IMR-90 (cell line): ENCODE measurements around the gene SFT2D3.

Experiments used
- BHLHE40 ChIP-seq: fragments of 150-350 bp; IDR thresholded peaks from 2 replicates; pipeline ENCODE4 v1.6.1; 2016; ENCODE audit warnings: mild to moderate bottlenecking, low read depth, low read length
- CEBPB ChIP-seq: IDR thresholded peaks from 2 replicates; pipeline ENCODE4 v1.6.1; 2012; ENCODE audit warnings: low read depth, low read length, improper control_type of control experiment
- ELK1 ChIP-seq: fragments of 150-350 bp; IDR thresholded peaks from 2 replicates; pipeline ENCODE4 v1.6.1; 2016; ENCODE audit warnings: low read depth, mild to moderate bottlenecking, low read length, moderate library complexity, borderline replicate concordance
- FOS ChIP-seq: fragments of 150-350 bp; IDR thresholded peaks from 2 replicates; pipeline ENCODE4 v1.6.1; 2016; ENCODE audit warnings: low read depth, low read length
- MAFK ChIP-seq: IDR thresholded peaks from 2 replicates; pipeline ENCODE4 v1.6.1; 2012; ENCODE audit warnings: low read depth, low read length, improper control_type of control experiment
- MAZ ChIP-seq: IDR thresholded peaks from 2 replicates; pipeline ENCODE4 v1.6.1; 2012; ENCODE audit warnings: low read depth, mild to moderate bottlenecking, low read length, improper control_type of control experiment, moderate library complexity, borderline replicate concordance
- MXI1 ChIP-seq: IDR thresholded peaks from 2 replicates; pipeline ENCODE4 v1.6.1; 2012; ENCODE audit warnings: low read depth, mild to moderate bottlenecking, low read length, moderate library complexity, borderline replicate concordance
- POLR2A ChIP-seq: IDR thresholded peaks from 2 replicates; pipeline ENCODE4 v1.6.1; 2012; ENCODE audit warnings: mild to moderate bottlenecking, low read depth, low read length
- RAD21 ChIP-seq: IDR thresholded peaks from 2 replicates; pipeline ENCODE4 v1.6.1; 2012; ENCODE audit warnings: low read length, improper control_type of control experiment
- RCOR1 ChIP-seq: IDR thresholded peaks from 2 replicates; pipeline ENCODE4 v1.6.1; 2012; ENCODE audit warnings: mild to moderate bottlenecking, low read length, improper control_type of control experiment; ENCODE audit not compliant: insufficient replicate concordance
- RFX5 ChIP-seq: IDR thresholded peaks from 2 replicates; pipeline ENCODE4 v1.8.0; 2012; ENCODE audit warnings: low read depth, mild to moderate bottlenecking, low read length, moderate library complexity
- TF ChIP-seq, protein P1 (sequence below): conservative IDR thresholded peaks from 2 replicates; pipeline ENCODE4 v1.5.1; 2012; ENCODE audit warnings: mild to moderate bottlenecking, low read depth, low read length, improper control_type of control experiment
- TF ChIP-seq, protein P2 (sequence below): fragments of 150-350 bp; IDR thresholded peaks from 2 replicates; pipeline ENCODE4 v1.6.1; 2017; ENCODE audit warnings: mild to moderate bottlenecking, antibody characterized with exemption, low read length, low read depth

- TF ChIP-seq, protein P1, sequence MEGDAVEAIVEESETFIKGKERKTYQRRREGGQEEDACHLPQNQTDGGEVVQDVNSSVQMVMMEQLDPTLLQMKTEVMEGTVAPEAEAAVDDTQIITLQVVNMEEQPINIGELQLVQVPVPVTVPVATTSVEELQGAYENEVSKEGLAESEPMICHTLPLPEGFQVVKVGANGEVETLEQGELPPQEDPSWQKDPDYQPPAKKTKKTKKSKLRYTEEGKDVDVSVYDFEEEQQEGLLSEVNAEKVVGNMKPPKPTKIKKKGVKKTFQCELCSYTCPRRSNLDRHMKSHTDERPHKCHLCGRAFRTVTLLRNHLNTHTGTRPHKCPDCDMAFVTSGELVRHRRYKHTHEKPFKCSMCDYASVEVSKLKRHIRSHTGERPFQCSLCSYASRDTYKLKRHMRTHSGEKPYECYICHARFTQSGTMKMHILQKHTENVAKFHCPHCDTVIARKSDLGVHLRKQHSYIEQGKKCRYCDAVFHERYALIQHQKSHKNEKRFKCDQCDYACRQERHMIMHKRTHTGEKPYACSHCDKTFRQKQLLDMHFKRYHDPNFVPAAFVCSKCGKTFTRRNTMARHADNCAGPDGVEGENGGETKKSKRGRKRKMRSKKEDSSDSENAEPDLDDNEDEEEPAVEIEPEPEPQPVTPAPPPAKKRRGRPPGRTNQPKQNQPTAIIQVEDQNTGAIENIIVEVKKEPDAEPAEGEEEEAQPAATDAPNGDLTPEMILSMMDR = no peak
- no peak for TF ChIP-seq POLR2A
- no peak for TF ChIP-seq MXI1
- TF ChIP-seq MAFK = no peak
- TF ChIP-seq CEBPB = no peak
- no peak for TF ChIP-seq ELK1
- TF ChIP-seq RCOR1 = no peak
- TF ChIP-seq RAD21 = no peak
- no peak for TF ChIP-seq BHLHE40
- TF ChIP-seq, protein P2, sequence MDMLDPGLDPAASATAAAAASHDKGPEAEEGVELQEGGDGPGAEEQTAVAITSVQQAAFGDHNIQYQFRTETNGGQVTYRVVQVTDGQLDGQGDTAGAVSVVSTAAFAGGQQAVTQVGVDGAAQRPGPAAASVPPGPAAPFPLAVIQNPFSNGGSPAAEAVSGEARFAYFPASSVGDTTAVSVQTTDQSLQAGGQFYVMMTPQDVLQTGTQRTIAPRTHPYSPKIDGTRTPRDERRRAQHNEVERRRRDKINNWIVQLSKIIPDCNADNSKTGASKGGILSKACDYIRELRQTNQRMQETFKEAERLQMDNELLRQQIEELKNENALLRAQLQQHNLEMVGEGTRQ = no peak
- TF ChIP-seq RFX5 = no peak
- no peak for TF ChIP-seq FOS
- TF ChIP-seq MAZ = no peak
Observed at GRCh38 chr2:127653421-127654083, 47.7 kb upstream of the SFT2D3 start.
